Dedifferentiated amniotic fluid mesenchymal stem cell (primary cell): Measurements from ENCODE around the gene REM2.

Experiments
- DNase-seq: peaks from one replicate; pipeline ENCODE4 v3.0.0-alpha.2; 2016; ENCODE audit errors: extremely low spot score

REM2 gene

DNA sequence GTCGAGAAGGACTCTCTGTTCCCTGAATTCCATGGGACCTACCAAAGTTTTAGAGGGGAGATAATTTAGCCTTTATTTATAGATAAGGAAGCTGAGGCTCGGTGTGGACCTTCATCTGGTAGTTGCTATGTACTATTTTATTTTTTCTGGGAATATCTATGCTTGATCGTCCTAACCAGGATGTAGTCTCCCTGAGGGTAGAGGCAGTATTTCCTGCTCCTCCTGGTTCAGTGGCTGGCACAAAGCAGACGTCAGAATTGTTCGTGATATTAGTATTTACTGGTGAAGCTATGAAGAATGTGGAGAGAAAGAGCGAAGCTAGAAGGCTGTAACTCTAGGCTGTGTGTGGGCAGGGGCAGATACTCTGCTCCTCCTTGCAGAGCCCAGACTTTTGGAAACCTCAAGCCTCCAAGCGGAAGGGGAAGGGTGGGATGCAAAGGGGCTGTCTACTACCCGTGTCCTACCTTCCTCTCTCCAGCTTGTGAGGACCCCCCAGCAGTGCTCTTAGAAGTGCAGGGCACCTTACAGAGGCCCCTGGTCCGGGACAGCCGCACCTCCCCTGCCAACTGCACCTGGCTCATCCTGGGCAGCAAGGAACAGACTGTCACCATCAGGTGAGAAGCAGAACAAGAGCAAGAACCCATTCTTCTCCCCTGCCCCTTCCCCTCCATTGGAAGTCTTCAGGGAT is 10.0 kb upstream of the REM2 start:
- no peak for DNase-seq

DNA sequence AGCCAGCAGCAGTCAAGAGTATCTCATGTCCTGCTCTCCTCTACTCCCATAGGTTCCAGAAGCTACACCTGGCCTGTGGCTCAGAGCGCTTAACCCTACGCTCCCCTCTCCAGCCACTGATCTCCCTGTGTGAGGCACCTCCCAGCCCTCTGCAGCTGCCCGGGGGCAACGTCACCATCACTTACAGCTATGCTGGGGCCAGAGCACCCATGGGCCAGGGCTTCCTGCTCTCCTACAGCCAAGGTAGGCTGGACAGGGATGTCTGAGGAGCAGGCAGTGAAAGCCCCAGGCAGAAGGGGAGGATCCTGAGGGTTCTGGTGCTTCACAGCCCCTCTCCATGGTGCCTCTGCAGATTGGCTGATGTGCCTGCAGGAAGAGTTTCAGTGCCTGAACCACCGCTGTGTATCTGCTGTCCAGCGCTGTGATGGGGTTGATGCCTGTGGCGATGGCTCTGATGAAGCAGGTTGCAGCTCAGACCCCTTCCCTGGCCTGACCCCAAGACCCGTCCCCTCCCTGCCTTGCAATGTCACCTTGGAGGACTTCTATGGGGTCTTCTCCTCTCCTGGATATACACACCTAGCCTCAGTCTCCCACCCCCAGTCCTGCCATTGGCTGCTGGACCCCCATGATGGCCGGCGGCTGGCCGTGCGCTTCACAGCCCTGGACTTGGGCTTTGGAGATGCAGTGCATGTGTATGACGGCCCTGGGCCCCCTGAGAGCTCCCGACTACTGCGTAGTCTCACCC is 7.8 kb upstream of the REM2 start:
- DNase-seq: no peak

DNA sequence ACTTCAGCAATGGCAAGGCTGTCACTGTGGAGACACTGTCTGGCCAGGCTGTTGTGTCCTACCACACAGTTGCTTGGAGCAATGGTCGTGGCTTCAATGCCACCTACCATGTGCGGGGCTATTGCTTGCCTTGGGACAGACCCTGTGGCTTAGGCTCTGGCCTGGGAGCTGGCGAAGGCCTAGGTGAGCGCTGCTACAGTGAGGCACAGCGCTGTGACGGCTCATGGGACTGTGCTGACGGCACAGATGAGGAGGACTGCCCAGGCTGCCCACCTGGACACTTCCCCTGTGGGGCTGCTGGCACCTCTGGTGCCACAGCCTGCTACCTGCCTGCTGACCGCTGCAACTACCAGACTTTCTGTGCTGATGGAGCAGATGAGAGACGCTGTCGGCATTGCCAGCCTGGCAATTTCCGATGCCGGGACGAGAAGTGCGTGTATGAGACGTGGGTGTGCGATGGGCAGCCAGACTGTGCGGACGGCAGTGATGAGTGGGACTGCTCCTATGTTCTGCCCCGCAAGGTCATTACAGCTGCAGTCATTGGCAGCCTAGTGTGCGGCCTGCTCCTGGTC is 7.2 kb upstream of the REM2 start:
- no peak for DNase-seq

DNA sequence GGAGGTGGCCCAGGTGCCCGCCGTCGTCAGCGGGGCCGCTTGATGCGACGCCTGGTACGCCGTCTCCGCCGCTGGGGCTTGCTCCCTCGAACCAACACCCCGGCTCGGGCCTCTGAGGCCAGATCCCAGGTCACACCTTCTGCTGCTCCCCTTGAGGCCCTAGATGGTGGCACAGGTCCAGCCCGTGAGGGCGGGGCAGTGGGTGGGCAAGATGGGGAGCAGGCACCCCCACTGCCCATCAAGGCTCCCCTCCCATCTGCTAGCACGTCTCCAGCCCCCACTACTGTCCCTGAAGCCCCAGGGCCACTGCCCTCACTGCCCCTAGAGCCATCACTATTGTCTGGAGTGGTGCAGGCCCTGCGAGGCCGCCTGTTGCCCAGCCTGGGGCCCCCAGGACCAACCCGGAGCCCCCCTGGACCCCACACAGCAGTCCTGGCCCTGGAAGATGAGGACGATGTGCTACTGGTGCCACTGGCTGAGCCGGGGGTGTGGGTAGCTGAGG is 6.0 kb upstream of the REM2 start:
- DNase-seq: no peak

DNA sequence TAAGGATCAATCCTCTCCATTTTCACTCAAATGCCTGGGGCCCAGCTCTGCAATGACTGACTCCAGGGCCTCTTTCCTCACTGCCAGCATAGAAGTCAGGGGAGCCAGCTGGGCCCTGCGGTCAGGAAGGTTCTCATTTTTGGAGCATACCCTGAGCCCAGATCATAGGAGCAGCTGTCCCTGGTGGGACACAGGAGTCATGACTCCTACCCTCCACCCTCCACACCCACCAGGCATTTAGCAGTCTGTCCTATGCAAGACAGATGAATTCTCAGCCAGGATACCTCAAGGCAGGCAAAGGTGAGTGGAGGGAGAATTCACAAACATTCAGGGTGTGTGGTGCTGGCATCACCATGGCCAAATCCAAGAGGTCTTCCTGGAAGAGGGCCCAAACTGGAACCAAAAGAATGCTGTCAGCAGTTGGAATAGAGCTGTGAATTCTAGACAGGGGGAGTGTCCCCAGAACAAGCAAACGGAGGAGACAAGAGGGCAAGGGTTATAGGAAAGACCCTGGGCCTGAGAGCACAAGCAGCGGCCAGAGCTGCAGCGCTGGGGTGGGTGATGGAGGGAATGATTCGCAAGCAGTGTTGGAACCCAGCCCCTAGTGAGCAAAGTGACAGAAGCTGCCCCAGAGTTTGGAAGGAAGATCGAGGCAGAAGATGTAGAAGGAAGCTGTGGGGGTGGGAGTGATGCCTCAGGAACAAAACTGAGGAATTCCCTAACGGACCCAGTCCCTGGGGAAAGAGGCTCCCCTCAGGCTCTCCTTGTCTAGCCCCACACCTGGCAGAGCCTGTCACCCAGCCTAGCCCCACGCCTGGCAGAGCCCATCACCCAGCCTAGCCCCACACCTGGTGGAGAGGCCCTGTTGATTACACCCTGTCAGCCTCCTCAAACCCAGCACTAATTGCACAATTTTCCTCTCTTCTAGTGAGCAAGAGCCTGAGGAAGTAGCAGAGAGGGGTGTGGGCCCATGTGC is 4.5 kb upstream of the REM2 start:
- no peak for DNase-seq

DNA sequence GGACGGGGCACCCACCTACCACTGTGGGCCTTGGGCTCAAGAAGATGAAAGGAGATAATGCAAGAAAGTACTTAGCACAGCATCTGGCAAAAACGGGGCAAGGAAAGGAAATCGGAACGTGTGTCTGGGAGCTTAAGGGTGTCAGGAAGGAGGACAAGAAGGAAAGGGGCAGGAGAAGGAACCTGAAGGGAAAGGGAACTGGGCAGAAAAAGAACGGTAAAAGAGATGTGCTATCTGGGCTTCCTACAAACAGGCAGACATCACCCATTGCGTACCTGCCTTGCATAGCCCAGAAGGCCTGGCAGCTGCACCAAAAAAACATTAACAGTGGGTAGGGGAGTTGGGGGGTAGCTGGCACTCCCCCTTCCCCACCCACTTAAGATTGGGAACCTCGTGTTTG is 958 bp upstream of the REM2 start:
- no peak for DNase-seq

DNA sequence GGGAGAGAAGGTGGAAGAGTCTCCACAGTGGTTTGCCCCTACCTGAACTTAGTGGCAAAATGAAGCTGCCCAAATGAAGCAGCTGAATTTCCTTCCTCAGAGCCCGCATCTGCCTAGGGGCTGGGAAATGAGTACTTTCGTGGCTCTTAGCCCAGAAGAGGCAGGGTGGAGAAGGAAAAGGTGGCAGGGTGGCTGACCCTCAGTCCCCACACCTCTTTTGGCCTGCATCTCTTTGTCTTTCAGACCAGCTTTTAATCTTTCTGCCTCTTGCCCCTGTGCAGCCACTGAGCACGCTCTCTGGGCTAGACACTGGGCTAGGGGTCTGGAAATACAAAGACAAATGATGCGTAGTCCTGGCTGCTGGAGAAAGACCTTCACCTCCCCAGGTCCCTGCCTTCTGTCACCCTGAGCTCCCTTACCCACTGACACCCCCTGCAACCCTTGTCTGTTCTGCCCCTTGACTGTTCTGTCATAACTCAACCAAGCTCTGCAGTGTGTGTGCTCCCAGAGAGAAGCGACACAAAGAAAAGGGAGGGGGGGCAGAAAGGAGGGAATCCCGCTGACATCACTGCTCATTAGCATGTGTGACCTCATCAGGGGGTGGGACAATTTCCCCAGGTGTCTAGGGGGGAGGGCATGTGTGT is 371 bp upstream of the REM2 start:
- DNase-seq: no peak

DNA sequence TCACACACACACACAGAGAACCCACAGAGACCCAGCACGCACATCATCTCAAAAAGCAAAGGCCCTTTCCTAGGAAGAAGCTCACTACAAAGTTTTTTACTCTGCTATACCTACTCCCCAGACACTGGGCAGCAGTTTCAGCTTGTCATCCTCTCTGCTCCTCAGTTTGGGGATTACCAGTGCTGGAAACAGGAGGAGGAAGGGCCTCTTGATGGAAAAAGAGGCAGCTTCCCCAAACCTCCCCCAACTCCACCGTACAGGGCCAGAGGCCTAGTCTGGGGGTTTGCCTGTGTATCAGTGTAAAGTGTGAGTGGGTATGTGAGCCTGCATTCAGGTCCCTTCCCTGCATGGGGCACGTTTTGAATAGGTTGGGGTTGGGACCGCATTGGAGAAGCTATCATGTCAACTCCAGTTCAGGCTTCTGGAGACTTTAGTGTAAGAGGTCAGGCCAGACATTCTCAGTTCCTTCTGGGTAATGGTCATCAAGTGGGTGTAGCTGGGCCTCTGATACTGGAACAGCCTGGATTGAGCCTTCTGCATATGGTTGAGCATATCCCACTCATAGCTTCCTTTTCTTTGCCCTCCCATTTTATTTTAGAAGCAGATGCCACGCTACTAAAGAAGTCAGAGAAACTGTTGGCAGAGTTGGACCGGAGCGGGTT is 1.2 kb downstream of the REM2 start:
- DNase-seq: no peak

DNA sequence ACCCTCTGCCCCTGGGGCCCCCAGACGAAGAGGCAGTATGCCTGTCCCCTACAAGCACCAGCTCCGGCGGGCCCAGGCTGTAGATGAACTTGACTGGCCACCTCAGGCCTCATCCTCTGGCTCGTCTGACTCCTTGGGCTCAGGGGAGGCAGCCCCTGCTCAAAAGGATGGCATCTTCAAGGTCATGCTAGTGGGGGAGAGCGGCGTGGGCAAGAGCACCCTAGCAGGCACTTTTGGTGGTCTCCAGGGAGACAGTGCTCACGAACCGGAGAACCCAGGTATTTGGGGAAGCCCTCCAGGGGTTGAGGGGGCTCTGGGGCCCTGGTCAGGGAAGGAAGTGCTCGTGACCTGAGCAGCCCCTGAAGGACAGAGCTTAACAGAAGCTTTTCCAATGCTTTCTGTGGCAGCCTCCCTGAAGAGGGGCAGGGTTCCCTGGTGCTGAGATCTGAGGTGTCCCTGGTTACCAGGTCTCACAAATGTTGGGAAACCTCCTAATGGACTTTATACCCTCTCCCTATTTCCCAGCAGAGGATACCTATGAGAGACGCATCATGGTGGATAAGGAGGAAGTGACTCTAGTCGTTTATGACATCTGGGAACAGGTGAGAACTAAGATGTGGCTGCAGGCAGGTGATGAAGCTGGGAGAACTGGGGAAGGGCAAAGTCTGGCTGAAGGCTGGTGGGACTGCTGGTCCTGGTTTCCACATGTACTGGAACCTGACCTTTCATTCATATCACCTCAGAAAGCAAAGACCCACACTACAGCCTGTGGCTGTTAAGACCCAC is 1.9 kb downstream of the REM2 start:
- no peak for DNase-seq

DNA sequence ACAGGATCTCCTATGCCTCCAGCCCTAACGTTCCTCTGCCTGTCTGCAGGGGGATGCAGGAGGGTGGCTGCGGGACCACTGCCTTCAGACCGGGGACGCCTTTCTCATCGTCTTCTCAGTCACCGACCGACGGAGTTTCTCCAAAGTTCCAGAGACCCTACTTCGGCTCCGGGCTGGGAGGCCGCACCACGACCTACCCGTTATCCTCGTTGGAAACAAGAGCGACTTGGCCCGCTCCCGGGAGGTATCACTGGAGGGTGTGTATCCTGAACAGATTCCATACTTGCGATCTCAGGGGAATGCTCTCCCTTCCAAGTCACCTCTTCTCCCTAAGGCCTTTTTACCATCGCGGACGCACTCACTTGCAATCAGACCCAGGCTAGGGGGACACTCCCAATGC is 3.0 kb downstream of the REM2 start:
- DNase-seq: no peak

DNA sequence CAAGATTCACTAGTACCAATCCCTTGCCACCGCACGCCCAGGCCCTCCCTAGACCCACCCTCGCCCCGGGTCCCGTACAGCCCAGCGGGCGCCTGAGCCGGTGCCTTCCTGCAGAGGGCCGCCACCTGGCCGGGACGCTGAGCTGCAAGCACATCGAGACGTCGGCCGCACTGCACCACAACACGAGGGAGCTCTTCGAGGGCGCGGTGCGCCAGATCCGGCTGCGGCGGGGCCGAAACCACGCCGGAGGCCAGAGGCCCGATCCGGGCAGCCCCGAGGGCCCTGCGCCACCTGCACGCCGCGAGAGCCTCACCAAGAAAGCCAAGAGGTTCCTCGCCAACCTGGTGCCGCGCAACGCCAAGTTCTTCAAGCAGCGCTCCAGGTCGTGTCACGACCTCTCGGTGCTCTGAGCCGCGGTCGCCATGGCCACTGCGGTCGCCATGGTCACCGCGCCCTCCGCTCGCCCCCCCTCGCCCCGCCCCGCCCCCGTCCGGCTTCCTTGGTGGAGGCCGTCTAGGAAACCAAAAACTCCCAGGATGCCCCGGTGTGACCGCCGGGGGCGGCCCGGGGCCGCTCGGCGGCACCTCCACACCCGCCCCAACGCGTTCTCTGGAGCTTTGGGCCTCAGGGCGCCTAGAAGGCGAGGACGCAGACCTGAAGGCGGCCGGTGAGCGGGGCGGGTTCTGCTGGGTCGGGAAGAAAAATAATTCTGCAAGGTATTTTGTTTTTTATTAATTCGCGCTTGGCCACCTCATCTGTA is 3.7 kb downstream of the REM2 start:
- no peak for DNase-seq

DNA sequence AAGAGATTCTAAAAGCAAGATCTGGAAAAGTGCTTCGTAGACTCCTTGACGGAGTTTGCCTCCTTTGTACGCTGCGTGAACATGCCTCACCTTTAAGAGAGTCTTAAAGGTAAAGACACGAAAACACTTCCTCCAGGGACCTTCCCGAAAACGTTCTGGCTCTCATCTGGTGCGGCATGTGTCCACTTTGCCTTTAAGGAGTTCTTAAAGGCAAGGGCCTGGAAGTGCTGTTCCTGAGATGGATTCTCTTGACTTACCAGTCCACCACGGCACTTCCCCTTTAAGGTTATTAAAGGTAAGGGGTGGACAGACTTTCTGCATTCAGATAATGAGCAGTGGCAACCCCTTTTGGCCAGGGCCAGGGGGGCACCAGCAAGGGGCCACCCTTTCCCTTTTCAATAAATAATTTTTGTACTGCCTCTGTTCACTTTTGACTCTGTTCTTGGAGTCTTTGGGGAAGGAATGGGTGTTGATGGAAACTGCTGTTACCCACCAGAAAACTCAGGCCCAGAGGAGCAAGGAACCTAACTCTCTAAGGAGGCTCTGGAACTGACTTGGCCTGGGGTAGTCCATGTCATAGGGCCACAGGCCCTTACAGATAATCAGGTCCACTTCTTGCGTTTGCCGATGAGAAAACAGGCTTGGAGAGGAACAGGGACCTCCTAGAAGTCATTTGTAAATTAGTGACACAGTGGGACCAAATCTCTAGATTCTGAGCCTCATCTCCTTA is 4.4 kb downstream of the REM2 start:
- DNase-seq: peak; percentile 25

DNA sequence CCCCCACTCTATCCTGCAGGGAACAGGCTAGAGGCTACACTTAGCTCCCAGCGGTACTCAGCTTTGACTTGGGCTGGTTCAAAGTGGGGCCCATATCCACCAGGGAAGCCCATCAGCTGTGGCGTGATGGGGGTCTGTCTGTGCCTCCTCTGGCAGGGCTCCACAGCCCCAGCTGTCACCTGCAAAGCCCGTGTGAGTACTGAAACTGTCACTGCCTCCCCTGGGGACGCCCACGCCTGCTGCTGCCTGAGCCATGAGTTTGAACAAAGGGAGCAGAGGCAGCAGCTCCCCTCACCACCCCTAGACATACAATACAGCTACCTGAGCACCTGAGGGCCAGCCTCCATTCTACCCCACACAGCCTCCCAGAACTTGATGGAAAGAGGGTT is 5.0 kb downstream of the REM2 start:
- DNase-seq: no peak

DNA sequence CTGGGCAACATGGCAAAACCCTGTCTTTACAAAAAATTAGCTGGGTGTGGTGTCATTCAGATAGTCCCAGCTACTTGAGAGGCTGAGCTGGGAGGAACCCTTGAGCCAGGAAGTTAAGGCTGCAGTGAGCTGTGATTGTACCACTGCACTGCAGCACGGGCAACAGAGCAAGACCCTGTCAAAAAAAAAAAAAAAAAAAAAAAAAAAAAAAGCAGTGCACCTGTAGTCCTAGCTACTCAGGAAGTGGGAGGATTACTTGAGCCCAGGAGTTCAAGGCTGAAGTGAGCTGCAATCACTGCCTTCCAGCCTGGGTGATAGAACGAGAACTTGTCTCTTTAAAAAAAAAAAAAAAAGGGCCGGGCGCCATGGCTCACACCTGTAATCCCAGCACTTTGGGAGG is 5.6 kb downstream of the REM2 start:
- DNase-seq: no peak

DNA sequence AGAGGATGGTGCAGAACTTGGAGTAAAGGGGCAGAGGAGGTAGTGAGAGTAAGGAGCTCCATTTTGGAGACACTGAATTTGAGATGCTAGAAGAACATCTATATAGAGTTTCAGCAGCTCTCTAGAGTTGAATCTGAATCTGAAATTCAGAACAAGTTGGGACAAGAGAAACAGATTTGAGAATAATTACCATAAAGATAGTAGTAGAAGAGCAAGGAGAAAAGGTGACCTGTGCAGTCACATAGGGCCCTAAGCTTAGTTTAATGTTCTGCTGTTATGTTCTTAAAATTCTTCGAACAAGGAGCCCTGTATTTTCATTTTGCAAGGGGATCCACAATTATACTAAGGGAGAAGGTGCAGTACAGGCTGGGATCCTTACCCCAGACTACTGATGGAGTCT is 7.4 kb downstream of the REM2 start:
- no peak for DNase-seq

DNA sequence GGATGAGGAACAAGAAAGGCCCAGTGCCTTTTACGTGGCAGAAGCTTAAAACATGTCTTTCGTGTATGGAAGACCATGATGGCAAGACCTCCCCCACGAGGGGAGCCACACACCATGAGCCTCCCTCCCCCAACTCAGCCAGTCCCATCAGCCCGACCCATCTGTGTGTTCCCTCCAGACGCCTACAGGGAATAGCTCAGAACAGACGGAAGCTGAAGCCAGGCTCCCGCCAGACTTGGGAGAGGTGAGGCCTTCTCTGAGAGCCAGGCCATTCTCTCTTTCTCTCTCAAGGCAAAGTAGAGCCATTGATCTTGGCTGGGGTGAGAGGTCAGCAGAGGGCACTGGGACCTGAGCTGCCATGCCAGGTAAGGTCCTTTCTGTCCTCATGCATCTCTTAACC is 9.5 kb downstream of the REM2 start:
- no peak for DNase-seq

DNA sequence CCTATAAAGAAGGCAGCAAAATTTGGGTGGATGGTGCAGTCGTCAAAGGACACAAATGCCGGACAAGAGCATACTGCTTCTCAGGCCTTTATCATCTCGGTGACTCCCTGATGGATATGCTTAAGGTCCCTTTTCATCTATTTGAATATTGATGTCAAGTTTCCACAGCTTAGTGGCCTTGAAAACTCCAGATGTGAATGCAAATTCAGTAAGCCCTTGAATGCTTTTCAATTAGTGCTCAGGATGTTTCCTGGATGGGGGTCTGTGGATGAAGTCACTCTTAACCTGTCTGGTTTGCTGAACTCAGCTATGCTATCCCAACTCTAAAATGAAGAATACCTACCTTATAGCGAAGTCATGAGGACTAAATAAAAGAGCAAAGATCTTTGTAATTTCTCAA is 10.7 kb downstream of the REM2 start:
- no peak for DNase-seq

DNA sequence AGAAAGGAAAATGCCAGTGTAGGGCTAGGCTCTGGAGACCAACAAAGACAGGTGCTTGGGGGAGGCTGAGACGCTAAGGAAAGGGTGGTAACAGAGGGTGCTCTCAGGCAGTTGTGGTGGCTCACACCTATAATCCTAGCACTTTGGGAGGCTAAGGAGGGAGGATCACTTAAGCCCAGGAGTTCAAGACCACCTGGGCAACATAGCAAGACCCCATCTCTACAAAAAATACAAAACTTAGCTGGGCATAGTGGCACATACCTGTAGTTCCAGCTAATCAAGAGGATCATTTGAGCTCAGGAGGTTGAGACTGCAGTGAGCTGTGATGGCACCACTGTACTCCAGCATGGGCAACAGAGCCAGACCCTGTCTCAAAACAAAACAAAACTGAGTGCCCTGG is 12.4 kb downstream of the REM2 start:
- no peak for DNase-seq

DNA sequence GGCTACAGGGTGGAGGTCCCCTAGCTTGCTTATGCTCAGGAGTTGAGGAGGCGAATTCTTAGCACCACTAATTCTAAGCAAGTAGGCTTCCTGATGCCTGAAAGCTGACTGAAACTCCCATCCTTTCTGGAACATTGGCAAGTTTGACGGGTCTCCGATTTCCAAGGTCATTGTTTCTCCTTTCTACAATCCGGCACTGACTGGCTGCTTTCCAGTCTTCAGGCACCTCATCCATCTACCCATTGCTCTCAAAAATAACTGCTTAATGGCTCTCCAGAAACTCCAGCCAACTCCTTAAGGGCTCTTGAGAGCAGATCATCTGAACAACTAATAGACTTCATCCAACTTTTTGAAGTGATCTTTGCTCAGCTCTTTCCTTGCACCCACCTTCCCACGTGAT is 13.3 kb downstream of the REM2 start:
- DNase-seq: no peak
